Dedifferentiated amniotic fluid mesenchymal stem cell (primary cell): ENCODE data around the gene UBE2J1.

Experiments
- DNase-seq: peaks from one replicate; pipeline ENCODE4 v3.0.0-alpha.2; 2016; ENCODE audit errors: extremely low spot score

UBE2J1 gene

DNA sequence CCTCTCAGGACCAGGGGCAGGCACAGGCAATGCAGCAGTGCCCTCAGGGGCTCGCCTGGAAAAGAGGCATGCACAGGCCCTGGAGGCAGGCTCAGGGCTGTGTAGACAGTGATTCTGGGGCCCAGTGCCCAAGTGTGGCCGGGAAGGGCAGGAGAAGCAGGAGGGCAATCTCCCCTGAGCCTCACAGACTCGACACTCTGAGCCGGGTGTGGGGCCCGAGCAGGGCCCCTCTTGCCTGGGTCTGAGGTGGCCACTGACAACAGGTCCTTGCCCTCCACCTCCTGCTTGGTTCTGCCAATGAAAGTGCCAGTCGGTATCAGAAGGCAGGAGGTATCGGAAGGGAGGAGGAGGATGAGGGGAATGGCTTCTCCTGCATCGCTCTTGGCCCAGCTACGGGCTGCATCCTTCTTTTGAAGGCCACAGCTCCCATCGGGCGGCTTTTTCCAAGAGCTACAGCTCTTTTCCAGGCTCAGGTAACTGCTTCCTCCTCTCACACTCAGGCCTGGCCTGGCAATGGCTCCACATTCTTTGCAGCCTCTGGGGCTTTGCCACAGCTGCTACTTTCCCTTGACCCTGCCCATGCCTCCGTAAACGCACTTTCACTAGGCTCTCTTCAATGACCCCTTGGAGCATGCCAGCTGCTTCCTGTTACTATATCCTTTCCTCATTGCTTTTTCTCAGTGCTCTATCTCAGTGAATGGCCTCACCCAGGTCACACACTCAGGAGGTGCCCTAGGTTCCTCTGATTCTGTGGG lies 61.9 kb downstream of the UBE2J1 start:
- DNase-seq = no peak

DNA sequence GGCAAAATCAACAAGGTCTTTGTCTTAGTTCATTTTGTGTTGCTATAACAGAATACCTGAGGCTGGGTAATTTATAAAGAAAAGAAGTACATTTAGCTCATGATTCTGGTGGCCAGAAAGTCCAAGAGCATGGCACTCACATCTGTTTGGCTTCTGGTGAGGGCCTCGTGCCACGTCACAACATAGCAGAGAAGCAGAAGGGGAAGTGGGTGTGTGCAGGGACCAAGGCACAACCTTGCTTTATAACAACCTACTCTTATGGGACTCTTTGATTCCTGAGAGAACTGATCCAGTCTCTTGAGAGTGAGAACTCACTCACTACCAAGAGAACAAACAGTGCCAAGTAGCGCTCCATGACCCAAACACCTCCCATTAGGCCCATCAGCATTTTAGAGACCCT lies 62.8 kb downstream of the UBE2J1 start:
- DNase-seq = no peak

DNA sequence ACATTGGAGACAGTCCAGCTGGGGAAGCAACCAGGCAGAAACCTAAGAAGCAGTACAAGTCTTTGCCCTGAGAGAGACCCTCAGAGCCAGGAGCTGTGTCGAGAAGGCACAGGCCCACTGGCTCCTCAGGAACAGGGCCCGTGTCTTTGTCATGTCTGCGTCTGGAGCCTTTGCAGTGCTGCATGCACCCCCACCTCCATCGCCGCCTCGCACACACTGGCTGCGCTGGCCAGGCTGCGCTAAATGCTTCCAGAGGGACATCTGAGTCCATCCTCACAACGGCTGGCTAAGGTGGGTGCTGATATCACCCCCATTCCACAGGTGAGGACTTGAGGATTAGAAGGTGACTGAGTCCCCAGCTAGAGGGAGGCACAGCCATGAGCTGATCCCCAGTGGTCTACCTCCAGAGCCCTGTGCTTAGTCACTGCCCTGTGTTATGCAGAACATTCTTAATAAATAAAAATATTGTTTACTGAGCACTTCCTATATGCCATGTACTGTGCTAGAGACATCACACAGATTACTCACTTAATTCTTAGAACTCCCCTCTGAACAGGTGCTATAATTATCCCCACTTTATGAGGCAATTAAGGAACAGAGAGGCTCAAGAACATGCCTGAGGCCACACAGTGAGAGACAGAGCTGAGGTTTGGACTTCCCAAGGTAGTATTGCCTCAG lies 65.0 kb downstream of the UBE2J1 start:
- DNase-seq = no peak

DNA sequence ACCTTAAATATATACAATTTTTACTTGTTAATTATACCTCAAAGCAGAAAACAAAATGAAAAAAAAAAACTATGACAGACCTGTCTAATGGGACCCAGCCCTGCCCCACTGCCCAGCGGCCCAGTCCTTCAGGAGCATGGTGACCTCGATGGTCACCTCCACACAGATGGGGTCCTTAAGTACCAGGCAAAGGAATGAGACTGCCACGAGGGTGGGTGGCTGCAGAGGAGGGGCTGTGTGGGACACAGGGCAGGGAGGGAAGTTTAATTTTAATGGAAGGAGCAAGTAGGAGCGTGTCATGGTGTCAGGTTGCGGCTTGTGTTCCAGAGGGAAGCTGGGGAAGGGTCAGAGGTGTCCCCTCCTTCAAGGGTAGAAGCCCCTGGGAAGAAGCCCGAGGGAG lies 66.0 kb downstream of the UBE2J1 start:
- no peak for DNase-seq

DNA sequence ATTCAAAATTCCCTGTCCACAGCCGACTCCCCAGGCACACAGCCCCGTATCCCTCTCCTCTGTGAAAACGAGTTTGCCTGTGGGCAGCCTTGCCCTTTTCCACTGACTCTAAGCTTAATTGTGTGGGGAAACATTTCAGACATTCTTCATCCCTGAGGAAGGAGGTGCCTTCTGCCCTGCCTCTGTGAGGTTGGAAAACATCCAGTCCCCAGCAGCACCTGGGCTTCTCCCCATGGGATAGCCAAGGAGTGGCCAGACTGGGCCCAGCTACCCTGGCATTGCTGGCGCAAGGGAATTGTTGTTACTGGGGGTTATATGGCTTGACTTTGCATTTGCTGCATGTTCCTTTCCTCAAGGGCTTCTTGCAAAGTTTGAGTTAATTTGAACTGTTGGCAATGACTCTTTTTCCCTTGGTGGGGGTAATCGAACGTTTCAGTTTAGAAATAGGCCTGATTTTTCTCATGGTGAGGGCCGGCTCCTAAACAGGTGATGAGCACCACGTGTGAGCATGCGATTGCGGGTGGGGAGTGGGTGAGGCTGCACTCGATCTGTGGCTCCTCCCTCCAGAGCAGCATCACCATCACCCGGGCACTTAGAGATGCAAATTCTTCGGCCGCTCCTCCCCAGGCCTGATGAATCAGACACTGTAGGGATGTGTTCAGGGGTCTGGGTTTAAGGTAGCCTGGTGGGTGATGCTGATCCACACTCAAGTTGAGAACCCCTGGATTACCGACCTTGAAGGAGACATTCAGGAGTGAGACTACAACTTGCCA lies 67.4 kb downstream of the UBE2J1 start:
- no peak for DNase-seq

DNA sequence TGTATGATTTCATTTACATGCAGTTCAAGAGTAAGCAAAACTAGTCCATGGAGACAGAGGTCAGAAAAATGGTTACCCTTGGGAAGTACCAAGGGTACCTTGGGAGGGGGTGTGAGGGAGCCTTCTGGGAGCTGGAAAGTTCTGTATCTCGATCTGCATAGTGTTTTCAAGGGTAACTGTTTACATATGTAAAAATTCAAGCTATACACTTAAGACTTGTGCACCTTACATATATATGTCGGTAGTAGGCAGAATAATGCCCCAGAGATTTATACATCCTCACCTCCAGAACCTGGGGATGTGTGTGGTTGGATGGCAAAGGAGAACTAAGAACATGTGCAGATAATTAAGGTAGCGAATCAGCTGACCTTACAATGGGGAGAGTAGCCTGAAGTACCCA lies 68.4 kb downstream of the UBE2J1 start:
- no peak for DNase-seq

DNA sequence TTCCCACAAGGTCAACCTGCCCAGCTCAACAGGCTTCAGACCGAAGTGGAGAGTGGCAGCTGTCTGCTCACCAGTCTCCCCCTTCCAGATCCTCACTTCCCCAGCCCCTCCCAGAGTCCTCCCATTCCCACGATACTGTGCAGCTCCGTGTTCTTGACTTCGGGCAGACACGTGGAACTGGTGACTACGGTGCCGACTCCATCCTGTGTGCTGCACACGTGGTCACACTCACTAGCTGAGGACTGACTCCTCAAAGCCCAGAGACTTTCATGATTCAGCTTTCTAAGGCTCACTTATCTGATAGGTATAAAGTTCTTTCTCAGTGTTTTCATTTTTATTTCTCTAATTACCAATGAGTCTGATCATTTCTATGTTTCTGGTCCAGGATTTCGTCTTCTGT lies 69.8 kb downstream of the UBE2J1 start:
- DNase-seq = no peak

DNA sequence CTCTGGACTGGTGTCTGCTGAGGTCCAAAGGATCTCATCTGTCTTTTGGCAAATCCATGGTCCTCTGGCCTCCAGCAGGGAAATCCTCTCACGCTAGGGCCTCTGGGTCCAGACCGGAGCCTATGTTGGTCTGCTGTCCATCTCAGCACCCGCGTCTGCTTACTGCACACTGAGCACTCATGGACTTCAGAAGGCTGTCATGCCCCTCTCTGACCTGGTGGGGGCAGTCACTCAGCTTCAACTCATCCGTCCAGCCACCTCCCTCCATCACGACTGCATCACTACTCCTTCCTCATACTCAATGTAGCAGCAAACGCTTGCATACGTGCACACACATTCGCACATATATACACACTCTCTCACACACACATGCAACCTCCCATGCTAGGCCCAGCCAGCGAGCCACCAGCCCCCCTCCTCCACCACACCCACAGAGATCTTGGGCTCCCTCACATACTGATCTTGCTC lies 70.7 kb downstream of the UBE2J1 start:
- no peak for DNase-seq

DNA sequence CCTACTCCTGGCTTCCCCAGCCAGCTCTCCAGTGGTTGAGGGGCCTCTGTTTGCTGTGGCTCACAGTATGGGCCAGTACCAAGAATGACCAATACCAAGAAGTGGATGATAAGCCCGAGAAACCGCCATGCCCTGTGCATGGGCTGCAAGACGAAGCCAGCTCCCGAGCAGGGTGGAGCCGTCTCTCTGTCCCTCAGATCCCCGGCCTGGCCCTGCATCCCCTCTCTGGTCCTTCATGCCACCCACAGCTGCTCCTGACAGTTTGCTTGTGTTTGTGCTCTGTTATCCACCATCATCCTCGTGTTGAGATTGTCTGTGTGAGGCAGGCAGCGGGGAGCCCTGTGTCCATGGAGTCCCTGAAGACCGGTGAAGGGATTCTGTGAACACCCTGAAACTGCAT lies 73.6 kb downstream of the UBE2J1 start:
- no peak for DNase-seq
